A673 (cell line): ENCODE measurements around the gene NCR3LG1. TPM values are rescaled to one million over a fixed set of nuclear protein-coding genes. Genes with fewer than 3 reads are reported as not detected.

ENCODE experiments used
- BruUV-seq: library from RNA; stranded (reverse); fragments of 400-500 nt; replicated peaks from 2 replicates; lab custom pipeline; 2021; lab: Mats Ljungman, UMichigan
- CTCF ChIA-PET: fragments of 300-600 bp; sonication (Branson Sonifier 250); formaldehyde crosslinking; loops from one replicate; lab custom pipeline; 2022; ENCODE audit warnings: antibody characterized with exemption; lab: Charles Lee
- POLR2A ChIA-PET: fragments of 300-600 bp; sonication (Branson Sonifier 250); formaldehyde crosslinking; loops from one replicate; lab custom pipeline; 2022; ENCODE audit warnings: antibody characterized with exemption; ENCODE audit not compliant: low non-redundant PET; lab: Charles Lee
- DNase-seq: peaks from one replicate; pipeline ENCODE4 v3.0.0-alpha.2; 2015; ENCODE audit warnings: low spot score
- H3K27ac ChIP-seq: fragments of 200-600 bp; sonication (generic); 2 replicates; pipeline ENCODE4 v1.5.1; 2016; ENCODE audit warnings: mixed run types, low read depth, mild to moderate bottlenecking, mixed read lengths, antibody characterized with exemption, low read length; ENCODE audit not compliant: poor library complexity, severe bottlenecking
- H3K27me3 ChIP-seq: fragments of 200-600 bp; sonication (generic); replicated peaks from 2 replicates; pipeline ENCODE4 v1.6.1; 2017; ENCODE audit warnings: mixed run types, low read depth, mild to moderate bottlenecking, mixed read lengths, antibody characterized with exemption, low read length; ENCODE audit not compliant: insufficient read depth, poor library complexity
- H3K36me3 ChIP-seq: fragments of 200-600 bp; sonication (generic); 2 replicates; pipeline ENCODE4 v1.6.1; 2016; ENCODE audit warnings: mixed run types, mild to moderate bottlenecking, mixed read lengths, antibody characterized with exemption, low read length; ENCODE audit not compliant: insufficient read depth, poor library complexity, severe bottlenecking
- H3K4me1 ChIP-seq: fragments of 200-600 bp; sonication (generic); 2 replicates; pipeline ENCODE4 v1.6.1; 2017; ENCODE audit warnings: mixed run types, mild to moderate bottlenecking, mixed read lengths, antibody characterized with exemption, low read length; ENCODE audit not compliant: insufficient read depth, poor library complexity, severe bottlenecking
- H3K4me3 ChIP-seq: fragments of 200-600 bp; sonication (generic); 2 replicates; pipeline ENCODE4 v1.5.1; 2016; ENCODE audit warnings: low read depth, mixed run types, mild to moderate bottlenecking, mixed read lengths, low read length; ENCODE audit not compliant: poor library complexity, severe bottlenecking
- H3K9me3 ChIP-seq: fragments of 200-600 bp; sonication (generic); 2 replicates; pipeline ENCODE4 v1.6.1; 2016; ENCODE audit warnings: mixed run types, low read depth, mild to moderate bottlenecking, mixed read lengths, antibody characterized with exemption, low read length; ENCODE audit not compliant: poor library complexity, severe bottlenecking
- CTCF ChIP-seq: fragments of 300-800, 200-600 bp; sonication (generic); conservative IDR thresholded peaks from 2 replicates; pipeline ENCODE4 v1.5.1; 2017; ENCODE audit warnings: low read depth, mild to moderate bottlenecking, antibody characterized with exemption, low read length, moderate library complexity, mixed read lengths
- EZH2 ChIP-seq: fragments of 200-600 bp; sonication (generic); IDR thresholded peaks from 2 replicates; pipeline ENCODE4 v1.6.1; 2017; ENCODE audit warnings: borderline replicate concordance, low read depth, mild to moderate bottlenecking, mixed read lengths, antibody characterized with exemption, low read length; ENCODE audit not compliant: poor library complexity, severe bottlenecking
- intact Hi-C: fragments of 100-400 bp; cut with micrococcal nuclease; formaldehyde crosslinking; loops from one replicate; pipeline ENCODE4 v1.10.0; 2022; ENCODE audit not compliant: unreplicated experiment
- total RNA-seq: library from RNA; stranded (reverse); gene quantifications from 2 replicates; pipeline ENCODE4 v1.2.3, GENCODE V29; 2021

Gene NCR3LG1
- total RNA-seq, 1 experiment from 2014 or later: 5.8 TPM

GRCh38 chr11:17376493-17376892, 24.9 kb downstream of the NCR3LG1 start:
- TF ChIP-seq CTCF: no peak
- no peak for TF ChIP-seq EZH2
- no peaks in the 10 kb centered on the region for H3K4me1 ChIP-seq
- intact Hi-C loops: no loop called here
- peaks cover 10% of the 10 kb centered on the region for H3K9me3 ChIP-seq
- ChIA-PET POLR2A (no interaction called here), CTCF (no interaction called here)
- no TSS peak for BruUV-seq
- no peak overlapping the region for H3K27ac ChIP-seq
- no peak overlapping the region for H3K4me3 ChIP-seq
- peaks cover 6% of the 10 kb centered on the region for H3K36me3 ChIP-seq
- no peaks in the 10 kb centered on the region for H3K27me3 ChIP-seq
- DNase-seq: no peak

GRCh38 chr11:17378655-17379054, 27.1 kb downstream of the NCR3LG1 start:
- POLR2A ChIA-PET: no interaction called here

GRCh38 chr11:17379383-17380180, 28.0 kb downstream of the NCR3LG1 start:
- no peak overlapping the region for H3K4me3 ChIP-seq
- H3K36me3 ChIP-seq: no peaks in the 10 kb centered on the region
- CTCF ChIA-PET: no interaction called here
- H3K4me1 ChIP-seq: no peaks in the 10 kb centered on the region
- H3K9me3 ChIP-seq: no peaks in the 10 kb centered on the region
- intact Hi-C loops: loop anchor here (10.0 kb wide), 1 partner anchor 355 kb away; the partner anchor contains the start of gene KCNC1
- POLR2A ChIA-PET: no interaction called here
- no peaks in the 10 kb centered on the region for H3K27me3 ChIP-seq
- H3K27ac ChIP-seq: no peak overlapping the region
- no peak for TF ChIP-seq CTCF
- TF ChIP-seq EZH2: no peak
- DNase-seq: no peak
- BruUV-seq: no TSS peak

More at GRCh38 chr11:17378655-17379054, 27.1 kb downstream of the NCR3LG1 start:
- BruUV-seq: no TSS peak
- Histone ChIP-seq H3K4me3 (no peak overlapping the region), H3K27ac (no peak overlapping the region), H3K4me1 (no peaks in the 10 kb centered on the region), H3K9me3 (no peaks in the 10 kb centered on the region), H3K27me3 (no peaks in the 10 kb centered on the region), H3K36me3 (no peaks in the 10 kb centered on the region)
- CTCF ChIA-PET: no interaction called here
- DNase-seq: no peak
- intact Hi-C loops: no loop called here
- no peak for TF ChIP-seq EZH2
- no peak for TF ChIP-seq CTCF
